ENCODE results near the gene SLC15A1.

GRCh38 chr13:98798849-98799645 lies 46.6 kb upstream of the SLC15A1 start:
- TF ChIP-seq POLR2AphosphoS5 (IDR thresholded peaks at IDR 0.05; ENCODE audit: low read depth, low read length): no peak
- TF ChIP-seq CEBPB (IDR thresholded peaks at IDR 0.05; ENCODE audit: low read depth): no peak
- no peak for TF ChIP-seq CTCF (IDR thresholded peaks at IDR 0.05 in 2 of 3, conservative IDR thresholded peaks at IDR 0.05 in 1 of 3; ENCODE audit: borderline replicate concordance in 1 of 3, insufficient read depth in 1 of 3, low read depth in 2 of 3, low read length in 2 of 3)
- no peak for TF ChIP-seq JUND (IDR thresholded peaks at IDR 0.05)
- no peak for TF ChIP-seq SRF (IDR thresholded peaks at IDR 0.05; ENCODE audit: low read depth)
- TF ChIP-seq SP1 (IDR thresholded peaks at IDR 0.05; ENCODE audit: low read depth): no peak
- no peak for TF ChIP-seq ATF3 (IDR thresholded peaks at IDR 0.05)

Data from HCT116 (cell line).